ENCODE results near the gene CYP2C18.
"Not testable (repeated sequence)": the region's sequence is repeated elsewhere in the genome, so short reads cannot be mapped to it uniquely, and the experiment has no call there.

CYP2C18 gene

GRCh38 chr10:94747838-94748237, 64.3 kb downstream of the CYP2C18 start:
- H3K4me3 ChIP-seq (ENCODE audit: low read length), result no peak overlapping the region
- TF ChIP-seq CTCF (conservative IDR thresholded peaks at IDR 0.05; ENCODE audit: low read depth, low read length), result no peak
- no peak for DNase-seq (ENCODE audit: low read depth)

GRCh38 chr10:94757916-94758315, 74.4 kb downstream of the CYP2C18 start:
- no peak overlapping the region for H3K4me3 ChIP-seq (ENCODE audit: low read length)
- TF ChIP-seq CTCF (conservative IDR thresholded peaks at IDR 0.05; ENCODE audit: low read depth, low read length), result no peak
- DNase-seq (ENCODE audit: low read depth), result no peak

- H3K4me3 ChIP-seq (ENCODE audit: low read length), result no peak overlapping the region
- no peak for TF ChIP-seq CTCF (conservative IDR thresholded peaks at IDR 0.05; ENCODE audit: low read depth, low read length)
- no peak for DNase-seq (ENCODE audit: low read depth)
Observed at GRCh38 chr10:94760586-94761178, 77.2 kb downstream of the CYP2C18 start.

- DNase-seq (ENCODE audit: low read depth), result no peak
- no peak within 1 kb of the TSS for H3K4me3 ChIP-seq (ENCODE audit: low read length)
- TF ChIP-seq CTCF (conservative IDR thresholded peaks at IDR 0.05; ENCODE audit: low read depth, low read length), result no peak
Observed at GRCh38 chr10:94762393-94762792, 78.9 kb downstream of the CYP2C18 start, which contains the start of gene CYP2C19. Gene CYP2C19 (plus strand): TSS chr10:94762681. CDS start chr10:94762706, 25 bp downstream.

- DNase-seq (ENCODE audit: low read depth); H3K4me3 ChIP-seq (ENCODE audit: low read length): not testable (repeated sequence)
Observed at GRCh38 chr10:94775425-94775824, 91.9 kb downstream of the CYP2C18 start.

- DNase-seq (ENCODE audit: low read depth), result no peak
- no peak for TF ChIP-seq CTCF (conservative IDR thresholded peaks at IDR 0.05; ENCODE audit: low read depth, low read length)
- H3K4me3 ChIP-seq (ENCODE audit: low read length), result no peak overlapping the region
Observed at GRCh38 chr10:94777886-94778458, 94.4 kb downstream of the CYP2C18 start.

- TF ChIP-seq CTCF (conservative IDR thresholded peaks at IDR 0.05; ENCODE audit: low read depth, low read length), result no peak
- no peak overlapping the region for H3K4me3 ChIP-seq (ENCODE audit: low read length)
- DNase-seq (ENCODE audit: low read depth), result no peak
Observed at GRCh38 chr10:94780844-94781243, 97.3 kb downstream of the CYP2C18 start.
